GM12865 (cell line): ENCODE data around the gene DAB1.

Source experiments
- DNase-seq: peaks from one replicate; pipeline ENCODE4 v3.0.0; 2010; ENCODE audit warnings: low read depth
- H3K4me3 ChIP-seq: 2 replicates; pipeline ENCODE4 v1.5.1; 2011; ENCODE audit warnings: mild to moderate bottlenecking, low read depth, low read length, control low read depth
- CTCF ChIP-seq: IDR thresholded peaks from 2 replicates; pipeline ENCODE4 v1.5.1; 2011; ENCODE audit warnings: low read length, control low read depth, low read depth, inconsistent platforms; ENCODE audit not compliant: insufficient read depth; ENCODE audit errors: missing control alignments

The DAB1 gene

GRCh38 chr1:56972976-56973375, 450.9 kb downstream of the DAB1 start:
- TF ChIP-seq CTCF = no peak
- no peak for DNase-seq
- H3K4me3 ChIP-seq = no peak overlapping the region

GRCh38 chr1:56970280-56970679, 453.6 kb downstream of the DAB1 start:
- no peak overlapping the region for H3K4me3 ChIP-seq
- no peak for TF ChIP-seq CTCF
- DNase-seq = no peak

GRCh38 chr1:56968878-56969495, 454.9 kb downstream of the DAB1 start:
- DNase-seq = no peak
- TF ChIP-seq CTCF = no peak
- no peak overlapping the region for H3K4me3 ChIP-seq

- peak; percentile 47 for TF ChIP-seq CTCF
- peak; percentile 16 for DNase-seq
- no peak overlapping the region for H3K4me3 ChIP-seq
These were observed 455.7 kb downstream of the DAB1 start for GRCh38 chr1:56967900-56968832.

GRCh38 chr1:56967355-56967754, 456.5 kb downstream of the DAB1 start:
- no peak overlapping the region for H3K4me3 ChIP-seq
- no peak for TF ChIP-seq CTCF

GRCh38 chr1:56966698-56966999, 457.2 kb downstream of the DAB1 start:
- TF ChIP-seq CTCF = no peak
- H3K4me3 ChIP-seq = no peak overlapping the region
- DNase-seq = no peak

More at GRCh38 chr1:56967355-56967754, 456.5 kb downstream of the DAB1 start:
- DNase-seq = no peak
